NOMO-1 treated with dmso at 0.1 percent for 144 hours (cell line): Measurements from ENCODE around the gene TBX21.

Source experiments
- DNase-seq: peaks from one replicate; lab custom pipeline; 2025; ENCODE audit not compliant: unreplicated experiment; lab: John Stamatoyannopoulos, UW

The TBX21 gene

DNA sequence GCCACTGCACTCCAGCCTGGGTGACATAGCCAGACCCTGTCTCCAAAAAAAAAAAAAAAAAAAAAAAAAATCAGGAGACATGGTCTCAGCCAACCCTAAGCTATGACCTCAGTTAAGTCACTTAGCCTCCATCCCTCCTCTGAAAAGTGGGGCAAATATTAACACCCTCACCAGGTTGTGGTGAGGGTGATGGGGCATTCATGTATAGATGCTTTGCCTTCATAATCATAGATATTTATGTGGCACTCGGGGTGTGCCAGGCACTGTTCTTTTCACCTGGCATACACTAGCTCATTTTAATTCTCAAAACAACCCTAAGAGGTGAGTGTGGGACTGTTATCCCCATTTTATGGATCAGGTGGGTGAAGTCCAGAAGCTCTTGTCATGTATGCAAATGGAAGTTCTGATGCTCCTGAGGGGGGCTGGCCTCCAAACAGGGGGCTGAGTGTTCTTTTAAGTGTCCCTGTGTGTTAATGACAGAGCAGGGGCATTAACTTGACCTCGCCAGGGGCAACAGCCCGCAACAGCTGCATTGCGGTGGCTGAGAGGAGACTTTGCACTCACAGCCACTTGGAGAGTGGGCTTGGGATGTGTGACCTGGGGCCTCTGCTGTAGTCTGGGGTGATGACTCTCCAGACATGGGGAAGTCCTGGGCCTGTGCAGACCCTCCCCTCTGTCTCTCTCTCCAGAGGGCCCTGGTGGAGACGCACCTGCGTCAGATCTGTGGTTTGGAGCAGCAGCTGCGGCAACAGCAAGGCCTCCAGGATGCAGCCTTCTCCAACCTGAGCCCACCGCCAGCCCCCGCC, 34.9 kb upstream of the TBX21 start:
- DNase-seq, result no peak

DNA sequence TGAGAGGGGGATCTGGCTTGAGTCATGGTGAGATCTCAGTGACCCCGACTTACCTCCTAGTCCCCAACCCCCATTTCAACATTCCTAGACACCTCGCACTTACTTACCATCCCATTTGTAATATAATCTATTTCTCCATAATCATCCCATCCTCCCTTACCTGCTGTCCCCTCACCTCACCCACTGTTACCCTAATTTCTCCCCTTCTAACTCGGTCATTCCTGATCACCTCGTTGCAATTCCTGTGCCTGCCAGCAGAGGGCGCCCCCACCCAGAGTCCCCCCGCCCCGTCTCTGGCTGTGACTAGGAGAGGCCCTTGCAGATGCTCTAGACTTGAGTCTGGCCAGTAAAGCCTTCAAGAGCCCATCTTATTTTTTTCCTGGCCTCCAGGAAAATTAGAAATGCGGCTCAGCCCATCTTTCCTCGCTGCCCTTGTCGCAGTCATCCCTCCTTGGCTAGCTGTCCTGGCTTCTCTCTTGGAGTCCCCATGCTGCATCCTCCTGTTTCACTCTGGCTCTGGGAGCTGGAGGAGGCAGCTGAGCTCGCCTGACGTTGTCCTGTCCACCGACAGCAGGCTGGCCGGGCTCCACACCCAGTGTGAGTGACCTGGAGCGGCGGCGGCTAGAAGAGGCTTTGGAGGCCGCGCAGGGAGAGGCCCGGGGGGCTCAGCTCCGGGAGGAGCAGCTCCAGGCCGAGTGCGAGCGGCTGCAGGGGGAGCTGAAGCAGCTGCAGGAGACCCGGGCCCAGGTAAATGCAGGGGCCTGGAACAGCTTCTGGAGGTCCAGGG, 34.1 kb upstream of the TBX21 start:
- peak; percentile 38 for DNase-seq

DNA sequence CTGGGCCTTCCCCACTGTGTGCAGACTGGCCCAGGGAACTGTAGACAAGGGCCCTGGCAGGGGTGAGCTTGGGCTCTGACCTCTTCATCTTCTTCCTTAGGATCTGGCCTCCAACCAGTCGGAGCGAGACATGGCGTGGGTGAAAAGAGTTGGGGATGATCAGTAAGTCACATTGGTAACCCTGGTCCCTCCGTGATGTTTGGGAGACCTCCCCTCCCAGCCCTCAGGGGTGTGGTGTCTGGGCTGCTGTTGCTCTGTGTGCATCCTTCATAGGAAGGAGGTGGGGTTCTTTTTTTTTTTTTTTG, 33.5 kb upstream of the TBX21 start:
- DNase-seq, result no peak

DNA sequence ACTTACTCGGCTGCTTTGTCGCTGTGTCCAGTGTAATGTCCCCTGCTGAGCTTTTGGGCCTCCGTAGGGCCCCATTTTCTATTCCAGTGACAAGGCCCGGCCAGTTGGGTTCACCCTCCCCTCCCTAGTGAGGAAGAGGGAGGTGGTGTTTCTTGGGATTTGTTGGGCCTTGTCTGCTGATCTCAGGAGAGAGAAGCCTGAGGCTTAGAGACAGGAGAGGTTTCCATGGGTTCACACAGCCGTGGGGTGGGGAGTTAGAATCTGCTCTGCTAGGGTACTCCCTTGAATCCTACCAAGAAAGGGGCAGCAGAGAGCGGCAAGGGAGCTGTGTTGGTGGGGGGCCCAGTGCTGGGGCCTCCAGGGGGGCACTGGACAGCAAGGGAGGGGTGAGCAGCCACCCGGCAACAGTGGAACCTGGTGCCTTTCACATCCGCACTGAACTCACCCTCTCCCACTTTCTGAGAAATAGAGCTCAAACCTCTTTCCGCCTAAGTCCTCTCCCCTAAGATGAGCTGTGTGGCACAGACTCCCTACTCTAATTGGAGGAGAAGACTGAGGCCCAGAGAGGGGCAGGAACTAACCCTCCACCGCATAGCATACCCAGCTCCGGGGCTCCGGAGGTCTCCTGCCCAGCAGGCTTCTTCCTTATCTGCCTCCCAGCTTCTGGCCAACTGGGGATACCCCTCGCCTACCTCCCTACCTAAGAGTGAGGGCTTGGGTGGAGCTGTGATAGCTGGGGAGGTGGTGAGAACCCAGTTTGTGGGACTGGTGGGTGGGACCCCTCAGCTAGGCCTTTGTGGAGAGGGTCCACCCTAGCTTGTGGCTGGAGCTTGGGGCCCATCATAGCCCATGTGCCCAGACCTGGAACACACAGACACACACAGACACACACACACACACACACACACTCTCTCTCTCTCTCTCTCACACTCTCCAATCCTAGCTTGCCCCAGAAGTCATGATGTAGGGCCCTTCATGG, 32.3 kb upstream of the TBX21 start:
- DNase-seq, result no peak

DNA sequence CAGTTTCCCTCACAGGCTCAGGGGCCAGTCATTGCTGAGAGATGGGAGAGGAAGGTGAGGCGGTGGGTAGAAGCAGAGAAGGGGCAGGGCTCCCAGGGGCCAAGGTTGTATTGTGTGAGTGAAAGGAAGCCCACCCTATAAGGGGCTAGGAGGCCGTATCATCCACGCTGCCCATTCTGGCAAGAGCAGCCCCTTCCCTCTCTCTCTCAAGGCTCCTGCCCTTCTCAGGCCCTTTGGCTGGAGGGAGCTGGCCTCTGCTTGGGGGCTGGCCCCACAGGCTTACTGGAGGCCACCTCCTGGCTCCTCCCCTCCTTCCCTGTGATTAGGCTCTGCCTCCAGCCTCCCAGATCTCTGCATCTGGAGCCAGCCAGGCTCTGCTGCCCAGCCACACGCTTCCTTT, 31.4 kb upstream of the TBX21 start:
- DNase-seq, result no peak

DNA sequence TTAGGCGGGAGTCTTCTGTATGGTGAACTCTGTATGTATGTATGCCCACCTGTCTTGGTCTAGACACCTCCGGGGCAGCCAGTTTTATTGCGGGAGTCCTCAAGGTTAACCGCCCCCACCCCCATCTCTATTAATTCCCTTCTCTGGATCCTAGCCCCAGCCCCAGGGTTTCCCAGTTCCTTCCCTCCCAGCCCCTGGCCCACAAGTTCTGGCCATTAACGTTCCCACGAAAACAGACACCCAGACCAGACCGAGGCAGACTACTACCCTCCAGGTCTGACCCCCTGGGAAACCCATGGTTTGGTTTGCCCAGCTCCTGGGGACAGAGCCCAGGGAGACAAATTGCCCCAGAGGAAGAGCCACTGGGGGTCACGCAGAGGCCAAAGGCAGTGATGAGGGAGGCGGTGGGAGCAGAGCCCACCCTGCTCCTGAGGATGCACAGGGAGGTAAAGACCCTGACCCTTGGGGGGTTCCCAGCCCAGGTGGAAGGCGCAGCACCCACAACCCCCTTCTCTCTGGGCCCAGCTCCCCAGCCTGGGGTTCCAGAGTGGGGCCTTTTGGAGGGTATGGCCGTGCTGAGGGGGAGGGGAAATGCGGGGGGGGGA, 30.5 kb upstream of the TBX21 start:
- DNase-seq, result no peak

DNA sequence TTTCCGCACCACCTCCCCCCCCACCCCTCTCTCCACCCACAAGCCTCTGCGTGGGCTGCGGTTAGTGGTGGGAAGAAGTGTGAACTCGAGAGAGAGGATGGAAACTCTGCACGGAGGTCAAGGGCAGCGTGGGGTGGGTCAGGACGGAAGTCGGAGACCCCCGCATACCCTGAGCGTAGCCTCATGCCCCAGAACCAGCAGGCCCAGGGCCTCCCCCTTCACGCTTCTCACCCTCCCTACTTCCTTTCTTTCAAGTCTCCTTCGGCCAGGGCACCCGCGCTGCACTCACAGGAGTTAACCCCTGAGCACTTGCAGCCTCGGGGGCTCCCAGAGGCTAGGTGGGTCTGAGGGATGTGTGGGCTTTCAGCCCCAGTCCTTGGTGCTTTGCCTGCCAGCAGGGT, 29.8 kb upstream of the TBX21 start:
- no peak for DNase-seq

DNA sequence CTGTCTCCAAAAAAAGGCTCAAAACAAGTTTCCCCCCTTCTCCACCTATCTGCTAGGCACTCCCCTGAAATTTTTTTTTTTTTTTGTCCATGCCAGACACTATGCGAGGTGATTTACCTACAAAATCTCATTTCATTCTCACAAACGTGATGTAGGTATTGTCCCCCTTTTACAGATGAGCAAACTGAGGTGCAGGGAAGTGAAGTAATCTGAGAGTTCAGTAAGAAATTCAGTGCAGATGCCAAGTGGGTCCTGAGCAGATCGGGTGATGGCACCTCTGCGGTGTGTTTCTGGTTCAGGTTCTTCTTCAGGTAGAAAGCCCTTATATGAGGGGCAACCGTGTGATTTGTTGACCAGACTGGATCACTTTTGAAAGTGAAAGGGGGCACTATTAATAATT, 29.4 kb upstream of the TBX21 start:
- DNase-seq, result no peak

DNA sequence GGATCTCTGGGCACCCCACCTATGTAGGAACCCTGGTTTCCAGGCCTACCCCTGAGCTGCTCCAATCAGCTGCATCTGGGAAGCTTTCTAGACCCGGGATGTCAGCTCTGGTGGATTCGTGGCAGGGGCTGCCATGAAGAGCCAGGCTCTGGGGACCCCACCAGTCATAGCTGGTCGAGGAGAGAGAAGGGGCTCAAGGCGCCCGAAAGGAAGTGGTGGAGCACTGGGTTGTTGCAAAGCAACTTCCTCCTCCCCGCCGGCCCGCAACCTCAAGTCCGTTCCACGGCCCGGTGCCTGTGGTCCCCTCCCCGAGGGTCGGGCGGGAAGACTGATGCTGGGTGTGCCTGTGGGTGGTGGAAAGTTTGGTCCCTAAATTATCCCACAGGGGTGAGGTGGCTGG, 28.9 kb upstream of the TBX21 start:
- DNase-seq, result peak; percentile 24

DNA sequence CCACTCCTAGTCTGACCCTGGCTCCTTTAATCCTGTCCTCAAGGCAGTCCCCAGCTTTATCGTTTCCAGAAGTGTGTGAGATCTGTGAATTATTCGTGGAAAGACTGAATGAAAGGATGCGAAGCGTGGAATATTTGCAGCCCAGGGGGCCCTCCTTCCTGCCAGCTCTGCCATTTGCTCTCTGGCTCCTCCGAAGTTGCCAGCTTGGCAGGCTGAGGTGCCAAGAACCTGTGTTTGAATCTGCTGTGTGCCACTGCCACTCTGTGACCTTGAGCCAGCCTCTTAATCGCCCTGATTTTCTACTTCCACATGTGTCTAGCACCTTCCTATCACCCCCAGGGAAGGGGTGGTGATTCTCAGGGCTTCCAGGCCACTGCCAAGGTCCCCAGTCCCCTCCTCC, 28.3 kb upstream of the TBX21 start:
- DNase-seq, result no peak

DNA sequence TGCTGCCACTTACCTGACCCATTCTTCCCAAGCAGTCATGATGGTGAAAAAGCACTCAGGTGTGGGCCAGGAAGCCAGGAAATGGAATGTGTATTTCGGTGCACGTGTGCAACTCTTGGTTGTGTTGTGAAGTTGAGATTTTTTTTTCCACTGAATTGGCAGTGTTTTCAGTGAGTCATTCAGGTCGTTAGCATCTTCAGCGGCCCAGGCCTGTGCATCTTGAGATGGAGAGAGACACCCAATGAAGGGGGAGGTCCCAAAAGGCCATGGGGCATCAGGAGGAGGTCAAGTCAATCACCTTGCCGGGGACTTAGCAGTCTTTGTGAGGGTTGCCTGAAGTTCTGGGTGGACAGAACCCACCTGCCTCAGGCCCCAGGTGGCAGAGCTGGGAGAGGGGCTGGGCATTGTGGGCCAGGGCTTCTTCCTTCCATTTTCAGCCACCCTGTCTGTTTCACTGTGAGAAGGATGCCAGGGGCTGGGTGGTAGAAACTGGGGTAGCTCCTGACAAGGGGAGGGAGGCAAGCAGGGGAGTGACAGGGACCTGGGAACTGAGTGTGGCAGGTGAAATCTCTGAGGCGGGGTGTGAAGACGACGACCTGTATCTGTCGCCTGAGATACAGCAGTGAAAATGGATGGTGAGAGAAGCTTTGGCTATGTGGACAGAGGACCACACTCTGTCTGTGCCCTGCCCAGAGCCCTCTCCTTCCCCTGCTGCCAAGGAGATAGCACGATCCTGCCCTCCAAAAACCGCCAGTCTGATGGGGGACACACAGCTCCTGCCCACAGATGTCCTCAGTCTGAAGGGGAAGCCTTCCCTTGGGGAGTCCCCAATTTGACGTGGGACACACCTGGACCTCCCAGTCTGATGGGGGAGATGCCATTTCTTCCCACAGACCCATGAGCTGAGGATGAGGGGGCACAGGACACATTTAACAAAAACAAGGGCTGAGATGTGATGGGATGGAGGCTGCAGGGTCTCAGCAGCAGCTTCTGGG, 27.2 kb upstream of the TBX21 start:
- no peak for DNase-seq

DNA sequence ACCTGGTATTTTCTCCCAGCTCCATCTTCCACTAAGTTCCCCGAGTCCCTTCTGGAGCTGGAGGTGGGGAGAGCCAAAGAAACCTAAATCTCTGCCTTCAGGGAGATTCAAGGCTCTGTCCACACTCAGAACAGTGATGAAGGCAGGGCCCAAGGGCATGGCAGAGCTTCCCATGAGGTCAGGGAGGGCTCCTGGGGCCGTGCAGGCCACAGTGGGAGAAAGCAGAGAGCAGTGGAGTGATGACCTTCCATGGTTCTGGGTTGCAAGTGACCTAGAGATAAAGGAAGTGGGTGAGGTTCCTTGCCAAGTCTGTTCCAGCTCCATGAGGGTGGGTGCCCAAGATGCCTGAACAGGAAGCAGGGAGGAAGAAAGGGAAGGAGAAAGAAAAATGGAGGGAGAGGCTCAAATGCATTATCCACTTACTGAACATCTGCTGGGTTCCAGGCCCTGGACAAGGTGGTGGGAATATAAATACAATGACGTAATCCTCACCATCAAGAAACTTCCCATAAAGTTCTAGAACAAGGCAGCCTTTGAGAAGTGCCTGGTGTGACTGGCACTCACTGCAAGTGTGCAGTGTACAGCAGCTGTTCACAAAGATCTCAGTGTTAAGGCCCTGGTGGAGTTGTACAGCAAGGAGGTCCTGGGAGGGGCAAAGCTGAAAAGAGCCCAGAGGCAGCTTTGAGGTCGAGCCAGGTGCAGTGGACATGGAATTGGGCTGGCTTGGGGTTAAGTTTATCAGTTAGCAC, 25.8 kb upstream of the TBX21 start:
- DNase-seq, result no peak

DNA sequence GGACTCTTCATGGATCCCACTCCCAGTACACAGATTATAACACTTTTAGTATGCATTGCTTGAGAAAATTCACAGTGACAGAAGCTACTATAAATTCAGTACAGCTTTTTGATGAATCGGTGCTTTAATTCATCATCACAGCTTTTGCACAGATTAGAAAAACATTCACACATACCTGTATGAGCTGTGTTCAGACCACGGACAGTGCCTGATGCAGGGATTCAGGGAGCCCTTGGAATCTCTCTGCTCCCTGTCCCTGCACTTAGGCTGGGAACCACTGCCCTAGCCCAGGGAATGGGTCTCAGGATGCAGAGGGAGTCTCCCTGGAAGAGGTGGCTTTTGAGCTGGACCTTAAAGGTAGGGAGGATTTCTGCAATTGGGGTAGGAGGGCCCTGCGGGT, 25.2 kb upstream of the TBX21 start:
- no peak for DNase-seq

DNA sequence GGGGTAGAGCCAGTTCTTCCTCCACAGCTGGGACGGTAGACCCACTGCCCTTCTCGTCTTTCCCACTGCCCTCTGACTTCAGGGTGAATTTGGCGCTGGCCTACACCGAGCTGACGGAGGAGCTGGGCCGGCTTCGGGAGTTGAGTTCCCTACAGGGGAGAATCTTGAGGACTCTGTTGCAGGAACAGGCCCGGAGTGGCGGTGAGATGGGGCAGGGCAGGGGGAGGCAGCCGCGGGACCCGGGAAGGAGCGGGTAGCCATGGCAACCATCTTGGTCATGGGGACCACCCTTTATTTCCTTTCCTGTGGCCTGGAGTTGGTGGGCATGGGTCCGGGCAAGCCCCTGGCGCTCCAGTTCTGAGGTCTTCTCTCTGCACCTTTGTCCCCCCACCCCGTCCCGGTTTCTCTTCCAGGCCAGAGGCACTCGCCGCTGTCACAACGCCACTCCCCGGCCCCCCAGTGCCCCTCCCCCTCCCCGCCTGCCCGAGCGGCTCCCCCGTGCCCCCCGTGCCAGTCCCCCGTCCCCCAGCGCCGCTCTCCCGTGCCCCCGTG, 24.6 kb upstream of the TBX21 start:
- DNase-seq, result no peak

DNA sequence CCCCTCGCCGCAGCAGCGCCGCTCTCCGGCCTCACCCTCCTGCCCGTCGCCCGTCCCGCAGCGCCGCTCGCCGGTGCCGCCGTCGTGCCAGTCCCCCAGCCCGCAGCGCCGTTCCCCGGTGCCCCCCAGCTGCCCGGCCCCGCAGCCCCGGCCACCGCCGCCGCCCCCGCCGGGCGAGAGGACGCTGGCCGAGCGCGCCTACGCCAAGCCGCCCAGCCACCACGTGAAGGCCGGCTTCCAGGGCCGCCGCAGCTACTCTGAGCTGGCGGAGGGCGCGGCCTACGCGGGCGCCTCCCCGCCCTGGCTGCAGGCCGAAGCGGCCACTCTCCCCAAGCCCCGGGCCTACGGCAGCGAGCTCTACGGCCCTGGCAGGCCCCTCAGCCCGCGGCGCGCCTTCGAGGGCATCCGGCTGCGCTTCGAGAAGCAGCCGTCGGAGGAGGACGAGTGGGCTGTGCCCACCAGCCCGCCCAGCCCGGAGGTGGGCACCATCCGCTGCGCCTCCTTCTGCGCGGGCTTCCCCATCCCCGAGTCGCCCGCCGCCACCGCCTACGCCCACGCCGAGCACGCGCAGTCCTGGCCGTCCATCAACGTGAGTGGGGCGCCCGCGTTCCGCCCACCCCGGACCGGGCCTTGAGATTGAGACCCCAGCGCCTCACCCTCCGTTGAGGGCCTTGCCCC, 24.0 kb upstream of the TBX21 start:
- DNase-seq, result no peak

DNA sequence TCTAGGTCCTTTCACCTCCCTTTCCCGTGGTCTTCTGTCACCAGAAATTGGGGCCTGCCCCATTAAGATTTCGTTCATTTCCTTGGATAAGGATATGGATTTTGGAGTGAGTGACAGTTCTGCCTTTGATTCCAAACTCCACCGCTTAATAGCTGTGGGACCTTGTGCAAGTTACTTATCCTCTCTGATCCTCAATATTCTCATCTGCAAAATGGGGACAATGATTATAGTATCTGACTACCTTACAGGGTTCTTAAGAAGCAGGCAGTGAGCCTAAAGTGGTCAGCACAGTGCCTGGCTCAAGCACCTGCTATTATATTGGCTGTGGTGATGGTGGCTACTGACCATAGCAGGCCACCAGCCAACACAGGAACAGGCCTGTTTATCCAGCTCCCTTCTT, 23.4 kb upstream of the TBX21 start:
- no peak for DNase-seq

DNA sequence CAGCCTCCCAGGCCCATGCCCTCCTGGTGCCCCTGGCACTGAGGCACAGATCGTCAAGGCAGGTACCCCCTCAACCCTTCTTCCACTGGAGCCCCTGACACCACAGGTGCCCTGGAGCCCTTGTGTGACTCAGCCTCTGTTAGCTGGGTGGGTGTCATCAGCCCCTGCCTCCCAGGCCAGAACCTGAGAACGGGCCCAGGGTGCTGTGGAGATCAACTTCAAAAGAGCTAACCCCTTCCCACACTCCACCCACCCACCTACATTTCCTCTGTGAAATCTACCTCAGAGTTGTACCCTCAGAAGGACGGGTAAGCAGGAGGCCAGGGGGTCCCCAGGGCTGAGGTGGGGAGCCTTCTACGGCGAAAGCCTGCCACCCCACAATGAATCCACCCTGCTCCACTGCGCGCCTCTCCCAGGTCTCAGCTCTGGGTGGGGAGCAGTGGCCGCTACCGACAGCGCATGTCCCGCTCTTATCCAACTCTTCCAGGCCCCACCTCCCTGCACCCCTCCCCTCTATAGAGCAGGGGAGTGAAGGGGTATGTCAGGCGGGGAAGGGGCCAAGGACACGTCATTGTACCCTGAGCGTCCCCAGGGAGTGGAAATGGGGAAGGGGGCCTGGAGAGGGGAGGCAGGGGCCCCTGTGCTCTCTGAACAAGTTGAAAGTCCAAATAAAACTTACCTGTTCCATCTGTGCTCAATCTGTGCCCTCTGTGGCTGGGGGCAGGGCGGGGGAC, 21.5 kb upstream of the TBX21 start:
- DNase-seq, result no peak
